Measurements from ENCODE around the gene DNAI7.
A peak's percentile ranks its signal among the peaks of the same experiment; 100 is the strongest.

The DNAI7 gene

DNA sequence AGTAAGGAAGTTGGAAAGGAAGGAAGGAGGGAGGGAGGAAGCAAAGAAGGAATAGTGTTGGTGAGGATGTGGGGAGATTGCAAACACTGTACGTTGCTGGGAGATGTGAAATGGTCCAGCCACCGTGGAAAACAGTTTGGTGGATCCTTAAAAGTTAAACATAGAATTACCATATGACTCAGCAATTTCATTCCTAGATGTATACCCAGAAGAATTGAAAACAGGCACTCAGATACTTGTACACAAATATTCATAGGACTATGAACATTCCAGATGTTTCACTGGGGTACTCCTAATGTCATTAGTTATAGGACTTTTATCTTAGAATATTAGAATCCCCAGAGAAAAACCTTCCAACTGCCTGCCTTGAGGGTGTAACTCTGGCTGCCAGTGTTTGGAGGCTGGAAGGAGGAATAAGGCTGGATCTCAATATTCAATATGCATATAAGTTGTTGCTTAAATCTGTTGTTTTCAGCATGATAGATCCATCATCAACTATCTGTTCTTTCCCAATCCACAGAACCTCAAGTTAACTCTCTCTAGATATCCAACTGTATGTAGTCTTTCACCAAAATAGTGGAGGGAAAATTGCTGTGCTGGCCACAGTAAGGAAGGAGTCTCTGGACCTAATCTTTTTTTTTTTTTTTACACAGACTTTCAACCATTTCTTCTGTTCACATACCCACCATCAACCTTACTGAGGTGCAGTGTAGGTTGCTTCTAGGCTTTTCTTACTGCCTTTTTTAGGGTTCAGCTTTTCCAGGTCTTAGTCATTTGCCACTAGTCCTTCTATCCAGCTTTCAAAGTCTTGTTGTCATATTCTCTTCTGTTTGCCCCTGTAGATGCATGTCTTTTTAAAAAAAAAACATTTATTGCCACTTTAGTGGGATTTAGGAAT, 94.5 kb downstream of the DNAI7 start:
- DNase-seq, result peak in 1 of 2 donors; percentile 11

DNA sequence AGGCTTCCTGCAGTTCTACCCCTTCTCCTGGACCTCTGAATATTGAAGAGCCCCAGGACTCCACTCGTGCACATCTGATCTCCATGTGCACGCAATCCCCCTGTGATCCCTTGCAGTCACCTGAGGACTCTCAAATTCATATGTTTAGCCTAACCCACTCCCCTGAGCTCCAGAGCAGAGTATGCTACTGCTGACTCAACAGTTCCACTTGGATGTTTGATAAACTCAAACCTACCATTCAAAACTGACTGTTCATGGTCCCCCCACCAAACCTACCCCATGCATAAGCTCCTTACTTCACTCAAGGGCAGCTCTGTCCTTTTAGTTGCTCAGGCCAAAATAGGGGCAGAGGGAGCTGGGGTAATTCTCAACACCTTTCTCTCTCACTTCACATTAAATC, 96.0 kb downstream of the DNAI7 start:
- no peak for DNase-seq

DNA sequence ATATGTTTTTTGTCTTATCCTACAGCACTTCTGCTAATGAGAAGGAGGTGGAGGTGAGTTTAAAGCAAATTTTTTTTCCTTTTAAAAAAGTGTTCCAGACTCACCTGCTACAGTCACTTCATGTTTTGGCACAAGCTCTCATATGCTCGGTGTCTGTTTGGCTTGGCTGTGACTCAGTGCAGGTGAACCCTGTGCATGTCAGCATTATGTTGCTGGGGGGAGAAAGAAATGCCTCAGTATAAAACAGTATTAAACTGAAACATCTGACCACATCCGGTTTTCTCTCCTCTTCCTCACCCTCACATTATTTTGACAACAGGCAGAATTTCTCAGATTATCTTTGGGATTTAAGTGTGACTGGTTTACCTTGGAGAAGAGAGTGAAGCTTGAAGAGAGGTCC, 105.2 kb downstream of the DNAI7 start:
- no peak for DNase-seq

DNA sequence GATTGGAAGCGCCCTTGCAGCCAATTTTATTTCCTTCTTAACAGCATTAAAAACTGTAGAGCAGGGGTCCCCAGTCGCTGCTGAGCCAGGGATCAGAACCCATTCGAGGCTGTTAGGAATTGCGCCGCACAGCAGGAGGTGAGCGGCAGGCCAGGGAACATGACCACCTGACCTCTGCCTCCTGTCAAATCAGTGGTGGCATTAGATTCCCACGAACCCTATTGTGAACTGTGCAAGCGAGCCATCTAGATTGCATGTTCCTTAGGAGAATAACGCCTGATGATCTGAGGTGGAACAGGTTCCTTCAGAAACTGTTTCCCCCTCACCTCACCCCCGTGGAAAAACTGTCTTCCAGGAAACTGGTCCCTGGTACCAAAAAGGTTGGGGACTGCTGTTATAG, 107.4 kb downstream of the DNAI7 start:
- no peak for DNase-seq

DNA sequence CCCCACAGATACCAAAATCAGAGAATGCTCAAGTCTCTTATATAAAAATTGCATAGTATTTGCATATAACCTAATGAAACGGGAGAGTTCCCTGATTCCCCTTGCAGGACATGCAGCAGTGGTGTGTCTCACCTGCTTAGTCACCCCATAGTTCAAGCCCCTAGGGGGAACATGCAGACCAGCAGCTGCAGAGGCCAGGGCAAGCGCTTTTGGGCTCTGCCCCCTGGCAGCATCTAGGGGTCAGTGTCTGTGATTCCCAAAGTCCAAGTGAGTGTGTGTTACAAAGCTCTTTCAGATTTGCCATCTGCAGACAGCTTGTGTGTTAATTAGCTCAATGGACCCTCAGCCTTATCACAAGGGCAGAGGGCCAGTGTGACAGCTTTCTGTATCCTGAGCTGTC, 110.1 kb downstream of the DNAI7 start:
- DNase-seq, result no peak

DNA sequence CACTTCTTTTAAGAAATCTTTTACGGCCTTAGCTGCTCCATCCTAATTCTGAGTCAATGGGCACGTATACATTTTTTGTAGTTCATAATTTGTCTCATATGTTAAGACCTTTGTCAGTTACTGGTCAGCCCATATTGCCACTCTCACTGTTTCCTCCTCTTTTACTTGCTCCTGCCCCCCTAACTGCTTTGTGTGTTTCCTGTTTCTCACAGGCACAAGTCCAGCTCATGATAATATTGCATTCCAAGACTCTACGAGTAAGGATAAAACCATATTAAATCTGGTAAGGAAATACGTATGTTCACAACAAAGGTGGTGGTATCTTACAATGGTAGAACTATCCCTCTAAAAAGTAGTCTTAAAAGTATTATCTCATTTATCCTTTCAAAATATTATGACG, 111.7 kb downstream of the DNAI7 start:
- no peak for DNase-seq

DNA sequence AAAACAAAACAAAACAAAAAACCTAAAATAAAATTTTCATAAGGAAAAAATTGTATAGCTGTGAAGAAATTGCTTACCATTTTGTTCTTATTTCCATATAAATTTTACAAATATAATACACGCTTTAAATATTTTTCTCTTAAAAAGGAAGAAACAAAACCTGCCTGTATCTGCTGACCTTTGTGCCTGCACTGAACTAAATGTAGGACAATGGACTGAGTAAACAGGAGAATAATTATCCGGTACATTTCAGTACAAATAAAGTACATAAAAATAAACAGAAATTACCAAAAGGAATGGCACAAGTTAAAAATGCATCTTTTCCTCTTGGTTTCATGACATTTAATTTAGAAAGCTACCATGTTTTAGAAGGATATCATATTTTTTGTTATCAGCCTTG, 112.3 kb downstream of the DNAI7 start:
- no peak for DNase-seq

DNA sequence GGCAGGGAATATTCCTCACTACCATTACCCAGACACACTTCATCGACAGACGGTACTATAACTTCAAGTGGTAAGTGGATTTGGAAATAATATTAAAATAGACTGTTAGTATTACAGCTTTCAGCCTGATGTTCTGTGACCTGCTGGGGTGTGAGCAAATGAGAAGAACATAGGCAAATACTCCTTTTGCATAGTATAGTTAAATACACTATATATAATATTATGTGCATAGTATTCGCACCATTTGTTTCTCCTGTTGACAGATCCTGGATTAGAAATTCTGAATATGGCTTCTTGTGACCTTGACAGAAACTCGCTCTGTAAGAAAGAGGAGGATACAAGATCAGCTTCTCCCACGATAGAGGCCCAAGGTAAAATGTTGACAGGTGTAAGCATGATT, 115.6 kb downstream of the DNAI7 start:
- DNase-seq, result no peak

DNA sequence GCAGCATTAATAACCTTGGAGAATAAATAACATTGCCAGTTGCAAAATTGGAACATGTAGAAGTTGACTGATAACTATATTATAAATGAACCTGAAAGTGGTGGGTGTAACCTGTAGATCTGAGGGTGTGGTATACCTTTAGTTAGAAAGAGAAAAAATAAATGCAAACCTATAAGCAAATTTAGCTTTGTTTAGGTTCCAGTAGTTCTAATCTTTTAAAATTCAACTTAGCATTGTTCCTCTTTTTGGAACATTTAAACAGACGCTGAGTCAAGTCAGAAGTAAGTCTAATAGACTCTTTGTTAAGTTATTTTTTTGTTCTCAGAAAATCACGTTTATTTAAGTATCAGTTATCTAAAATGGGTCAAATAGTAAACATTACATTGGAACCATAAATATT, 120.0 kb downstream of the DNAI7 start:
- peak in 1 of 2 donors; percentile 17 for DNase-seq

DNA sequence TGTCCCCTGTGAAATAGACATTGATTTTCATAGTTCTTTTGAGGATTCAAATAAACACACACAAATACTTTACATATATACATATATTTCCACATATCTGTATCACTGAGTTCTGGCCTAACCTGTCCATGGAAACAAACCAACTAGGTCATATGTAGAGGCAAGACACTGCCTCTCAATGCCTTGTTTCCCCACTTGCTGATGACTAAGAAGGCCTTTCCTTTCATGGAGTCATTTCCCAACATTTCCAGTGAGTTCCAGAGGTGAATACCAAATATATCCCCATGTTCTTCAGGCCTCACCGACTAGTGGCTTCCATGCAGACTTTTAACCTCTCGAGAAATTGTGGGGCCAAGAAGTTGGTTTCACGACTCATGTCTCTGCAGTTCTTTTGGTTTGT, 120.8 kb downstream of the DNAI7 start:
- DNase-seq, result no peak

DNA sequence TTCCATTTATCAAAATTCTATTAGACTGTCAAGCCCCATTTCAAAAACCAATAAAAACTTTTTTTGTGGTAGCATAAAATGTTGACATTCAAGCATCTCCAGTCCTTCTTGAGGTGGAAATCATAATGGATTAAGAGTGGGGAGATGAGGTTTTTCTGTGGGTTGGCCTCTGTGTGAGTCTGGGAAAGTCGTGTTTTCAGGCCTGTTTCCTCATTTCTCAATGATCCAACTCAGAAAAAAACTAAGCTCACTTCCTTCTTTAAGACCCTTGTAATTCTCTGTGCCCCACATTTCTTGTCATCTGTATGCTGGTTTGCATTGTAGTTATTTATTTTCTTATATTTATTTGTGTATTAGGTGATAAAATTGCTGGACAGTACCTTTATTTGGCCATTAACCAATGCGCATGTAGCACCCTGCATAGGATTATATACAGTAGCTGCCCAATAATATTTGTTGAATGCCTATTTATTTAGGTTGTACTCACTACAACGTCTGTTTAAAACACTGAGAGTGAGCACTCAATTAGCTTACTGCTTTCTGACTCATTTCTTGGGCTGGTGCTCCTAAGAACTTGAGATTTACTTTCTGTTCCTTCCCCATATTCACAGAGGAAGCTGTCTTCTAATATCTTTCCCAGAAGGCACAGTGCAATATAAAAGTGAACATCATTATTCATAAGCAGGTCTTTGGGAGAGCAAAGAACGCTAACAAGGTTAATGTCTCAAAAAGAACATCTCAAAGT, 121.9 kb downstream of the DNAI7 start:
- peak; percentile 62 to 63 for DNase-seq

DNA sequence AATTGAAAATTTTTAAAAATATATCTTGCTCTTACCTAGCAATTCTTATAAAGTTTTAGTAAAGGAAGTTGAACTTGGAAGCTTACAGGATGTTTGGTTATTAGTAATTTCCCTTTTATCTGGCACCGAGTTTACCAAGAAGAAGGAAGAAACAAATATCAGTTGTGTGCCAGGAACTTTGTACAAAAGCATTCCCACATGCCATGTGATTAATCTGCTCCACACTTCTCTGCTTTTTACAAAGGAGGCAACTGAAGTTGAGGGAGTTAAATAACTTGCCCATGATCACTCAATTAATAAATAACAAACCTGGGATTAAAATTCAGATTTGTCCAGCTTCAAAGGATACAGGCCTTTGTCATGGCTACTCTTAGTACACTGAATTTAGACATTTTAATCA, 123.6 kb downstream of the DNAI7 start:
- DNase-seq, result peak; percentile 20 to 44

DNA sequence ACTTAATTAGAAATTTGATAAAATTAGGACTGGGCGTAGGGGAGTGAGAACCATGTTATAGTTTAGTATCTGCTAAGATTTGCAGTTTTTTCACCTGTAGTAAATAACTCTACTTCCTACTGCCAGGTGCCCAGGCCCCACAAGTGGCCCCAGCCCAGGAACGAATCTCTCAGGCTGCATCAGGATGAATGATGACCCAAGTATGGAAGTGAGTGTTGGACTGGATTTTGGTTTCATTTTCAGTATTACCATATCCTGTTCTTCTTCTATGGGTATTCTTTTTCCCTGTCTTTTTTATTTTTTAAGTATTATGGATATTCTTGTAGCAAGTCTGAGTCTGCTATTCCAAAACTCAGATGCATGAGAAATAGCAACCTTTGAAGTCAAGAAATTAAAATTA, 125.7 kb downstream of the DNAI7 start:
- no peak for DNase-seq

DNA sequence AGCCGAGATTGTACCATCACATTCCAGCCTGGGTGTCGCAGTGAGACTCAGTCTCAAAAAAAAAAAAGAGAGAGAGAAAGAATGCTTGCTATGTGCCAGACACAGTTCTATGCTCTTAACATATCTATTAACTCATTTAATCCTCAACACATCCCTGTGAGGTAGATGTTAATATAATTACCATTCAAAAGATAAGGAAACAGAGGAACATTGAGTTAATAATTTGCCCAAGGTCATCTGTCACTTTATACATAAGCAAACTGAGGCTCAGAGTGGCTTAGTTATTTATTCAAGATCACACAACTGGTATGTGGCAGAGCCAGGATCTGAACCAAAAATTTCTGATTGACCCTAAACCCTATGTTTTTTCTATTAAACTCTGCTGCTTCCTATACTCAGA, 129.9 kb downstream of the DNAI7 start:
- DNase-seq, result no peak

DNA sequence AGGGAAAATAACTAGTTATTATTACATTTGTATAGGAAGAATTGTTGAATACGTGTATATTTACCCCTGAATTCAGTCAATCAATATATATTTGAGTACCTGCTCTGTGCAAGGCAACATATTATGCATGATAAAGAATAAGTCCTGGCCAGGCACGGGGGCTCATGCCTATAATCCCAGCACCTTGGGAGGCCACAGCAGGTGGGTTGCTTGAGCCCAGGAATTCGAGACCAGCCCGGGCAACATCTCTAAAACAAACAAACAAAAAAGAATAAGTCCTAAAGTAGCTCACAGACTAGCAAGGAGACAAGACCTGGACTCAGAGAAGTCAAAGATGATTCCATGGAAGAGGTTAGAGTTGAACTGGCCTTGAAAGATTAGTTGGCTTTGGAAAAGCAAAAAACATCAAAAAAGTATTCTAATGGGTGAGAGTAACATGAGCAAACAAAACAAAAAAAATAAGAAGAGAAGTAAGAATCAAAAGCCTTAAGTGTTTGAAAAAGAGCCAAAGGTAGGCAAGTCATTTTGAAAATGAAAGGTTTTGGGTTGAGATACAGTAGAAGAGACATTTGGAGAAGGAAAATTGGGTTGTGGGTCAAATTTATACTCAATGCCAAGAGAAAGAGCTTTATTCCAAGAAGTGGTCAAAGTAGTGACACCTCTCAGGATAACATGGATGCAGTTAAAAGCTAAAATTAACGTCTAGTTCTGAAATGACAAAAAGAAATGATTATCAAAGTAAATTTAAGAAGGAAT, 130.9 kb downstream of the DNAI7 start:
- no peak for DNase-seq

DNA sequence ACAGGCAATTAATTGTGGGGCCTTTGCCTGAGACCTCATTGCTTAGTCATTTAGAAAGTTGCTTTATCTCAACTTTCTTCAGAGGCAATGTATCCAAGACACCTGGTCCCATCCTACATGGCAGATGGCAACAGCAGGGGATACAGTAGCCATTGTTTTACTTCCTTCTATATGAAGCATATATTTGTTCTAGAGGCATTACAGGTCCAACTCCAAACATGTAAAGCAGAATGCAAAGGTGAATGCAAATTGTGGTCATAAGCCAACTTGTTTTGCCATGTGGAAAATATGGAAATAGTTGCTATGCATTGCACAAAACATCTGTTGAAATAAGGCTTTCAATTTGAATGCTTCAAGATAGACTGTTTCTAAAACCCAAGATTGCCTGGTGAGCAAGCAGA, 136.3 kb downstream of the DNAI7 start:
- DNase-seq, result peak in 1 of 2 donors; percentile 36
